Bone marrow (tissue), 2 donors: ENCODE measurements around the gene ZNF730.
"Not testable (repeated sequence)": the region's sequence is repeated elsewhere in the genome, so short reads cannot be mapped to it uniquely, and the experiment has no call there.

Experiments
- DNase-seq, 2 donors: peaks; one replicate each; lab custom pipeline; 2025; lab: John Stamatoyannopoulos, UW

The ZNF730 gene

GRCh38 chr19:23116802-23117571, at the start of gene ZNF730:
ZNF730 (plus strand) TSS chr19:23117025; CDS start chr19:23117174, 149 bp downstream.
- DNase-seq: peak; percentile 6 to 12

GRCh38 chr19:23070353-23071146, 46.3 kb upstream of the ZNF730 start:
- DNase-seq: no peak

- peak in 1 of 2 donors; percentile 1 for DNase-seq
Measured at GRCh38 chr19:23071147-23071511, 45.7 kb upstream of the ZNF730 start.

- peak; percentile 0 to 37 for DNase-seq
Measured at GRCh38 chr19:23075031-23075733, 41.6 kb upstream of the ZNF730 start.

GRCh38 chr19:23077776-23078175, 39.0 kb upstream of the ZNF730 start:
- not testable (repeated sequence) for DNase-seq

DNA sequence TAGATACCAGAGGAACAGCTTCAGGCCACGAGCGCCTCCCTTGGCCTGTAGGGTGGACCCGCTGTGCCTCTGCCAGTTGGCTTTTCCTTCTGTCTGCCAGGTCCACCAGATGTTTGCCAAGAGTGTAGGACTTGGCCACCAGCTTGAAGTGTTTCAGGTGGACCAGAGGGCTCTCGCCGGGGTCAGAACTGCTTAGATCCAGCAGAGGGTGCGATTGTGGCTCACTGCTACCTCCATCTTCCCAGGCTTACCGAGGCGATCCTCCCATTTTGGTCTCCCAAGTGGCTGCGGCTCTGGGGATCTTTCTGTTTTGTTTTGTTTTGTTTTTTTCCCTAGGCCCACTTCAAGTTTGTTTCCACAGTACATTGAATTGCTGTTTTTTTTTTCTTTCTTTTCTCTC, 23.0 kb upstream of the ZNF730 start:
- DNase-seq: no peak

GRCh38 chr19:23095418-23095817, 21.4 kb upstream of the ZNF730 start:
- no peak for DNase-seq

DNA sequence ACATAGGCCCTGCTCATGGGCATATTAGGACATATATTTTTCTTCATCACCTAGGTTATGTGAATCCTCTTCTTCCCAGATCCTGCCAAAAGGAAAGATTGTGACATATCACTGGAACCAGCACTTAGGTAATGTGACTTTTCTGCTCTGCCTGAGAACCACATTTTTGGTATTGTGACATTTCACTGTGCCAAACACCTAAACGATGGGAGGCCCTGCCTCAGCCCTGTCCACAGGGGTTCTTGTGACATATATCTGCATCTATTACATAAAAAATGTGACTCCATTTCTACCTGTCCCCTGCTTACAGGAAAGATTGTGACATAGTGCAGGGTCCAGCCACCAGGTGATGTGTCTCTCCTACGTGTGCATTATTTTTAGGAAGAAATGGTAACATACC, 18.5 kb upstream of the ZNF730 start:
- no peak for DNase-seq

- no peak for DNase-seq
Measured at GRCh38 chr19:23098988-23099387, 17.8 kb upstream of the ZNF730 start.

DNA sequence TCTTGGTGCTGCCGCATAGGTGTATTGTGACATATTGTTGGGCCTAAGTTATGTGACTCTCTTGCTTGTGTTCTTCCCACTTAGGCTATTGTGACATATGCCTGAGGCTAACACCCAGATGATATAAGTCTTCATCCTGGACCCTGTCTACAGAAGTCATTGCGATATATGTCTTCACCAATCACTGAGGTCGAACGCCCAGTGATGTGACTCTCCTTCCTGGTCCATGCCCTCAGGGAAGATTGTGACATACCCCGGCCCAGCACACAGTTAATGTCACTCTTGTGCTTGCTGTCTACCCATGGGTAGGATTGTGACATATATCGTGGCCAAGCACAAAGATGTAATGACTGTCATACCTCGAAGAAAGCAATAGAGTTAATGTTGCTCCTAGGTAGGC, 16.9 kb upstream of the ZNF730 start:
- no peak for DNase-seq

- DNase-seq: no peak
Measured at GRCh38 chr19:23101241-23101640, 15.6 kb upstream of the ZNF730 start.

DNA sequence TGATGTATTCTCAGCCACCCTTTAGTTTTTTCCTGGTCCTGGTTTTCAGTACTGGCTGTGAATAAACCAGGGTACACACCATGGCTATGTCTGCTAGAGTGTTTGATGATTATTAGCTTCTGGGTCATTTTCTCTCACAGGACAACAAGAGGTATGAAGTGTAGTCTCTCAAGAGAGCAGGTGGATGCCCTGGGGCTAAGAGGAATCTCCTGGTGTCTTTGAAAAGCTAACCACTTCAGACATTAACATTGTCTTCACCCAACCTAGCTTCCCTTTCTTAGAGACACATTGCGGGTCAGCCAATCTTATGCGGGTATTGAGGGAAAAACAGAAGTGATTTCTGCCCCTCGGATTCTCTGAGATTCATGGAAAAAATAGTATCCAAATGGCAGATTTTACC, 1.6 kb downstream of the ZNF730 start:
- no peak for DNase-seq

- not testable (repeated sequence) for DNase-seq
Measured at GRCh38 chr19:23134211-23134610, 17.4 kb downstream of the ZNF730 start.

DNA sequence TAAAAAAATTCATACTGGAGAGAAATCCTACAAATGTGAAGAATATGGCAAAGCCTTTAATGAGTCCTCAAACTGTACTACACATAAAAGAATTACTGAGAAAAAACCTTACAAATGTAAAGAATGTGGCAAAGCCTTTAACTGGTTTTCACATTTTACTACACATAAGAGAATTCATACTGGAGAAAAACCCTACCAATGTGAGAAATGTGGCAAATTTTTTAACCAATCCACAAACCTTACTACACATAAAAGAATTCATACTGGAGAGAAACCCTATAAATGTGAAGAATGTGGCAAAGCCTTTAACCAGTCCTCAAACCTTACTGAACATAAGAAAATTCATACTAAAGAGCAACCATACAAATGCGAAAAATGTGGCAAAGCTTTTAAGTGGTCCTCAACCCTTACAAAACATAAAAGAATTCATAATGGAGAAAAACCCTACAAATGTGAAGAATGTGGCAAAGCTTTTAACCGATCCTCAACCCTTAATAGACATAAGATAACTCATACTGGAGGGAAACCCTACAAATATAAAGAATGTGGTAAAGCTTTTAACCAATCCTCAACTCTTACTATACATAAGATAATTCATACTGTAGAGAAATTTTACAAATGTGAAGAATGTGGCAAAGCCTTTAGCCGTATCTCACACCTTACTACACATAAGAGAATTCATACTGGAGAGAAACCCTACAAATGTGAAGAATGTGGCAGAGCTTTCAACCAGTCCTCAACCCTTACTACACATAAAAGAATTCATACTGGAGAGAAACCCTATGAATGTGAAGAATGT, 29.0 kb downstream of the ZNF730 start:
- DNase-seq: no peak

- no peak for DNase-seq
Measured at GRCh38 chr19:23160766-23161165, 43.9 kb downstream of the ZNF730 start.

- DNase-seq: not testable (repeated sequence)
Measured at GRCh38 chr19:23168286-23168685, 51.5 kb downstream of the ZNF730 start.

- DNase-seq: no peak
Measured at GRCh38 chr19:23183251-23183650, 66.4 kb downstream of the ZNF730 start.

DNA sequence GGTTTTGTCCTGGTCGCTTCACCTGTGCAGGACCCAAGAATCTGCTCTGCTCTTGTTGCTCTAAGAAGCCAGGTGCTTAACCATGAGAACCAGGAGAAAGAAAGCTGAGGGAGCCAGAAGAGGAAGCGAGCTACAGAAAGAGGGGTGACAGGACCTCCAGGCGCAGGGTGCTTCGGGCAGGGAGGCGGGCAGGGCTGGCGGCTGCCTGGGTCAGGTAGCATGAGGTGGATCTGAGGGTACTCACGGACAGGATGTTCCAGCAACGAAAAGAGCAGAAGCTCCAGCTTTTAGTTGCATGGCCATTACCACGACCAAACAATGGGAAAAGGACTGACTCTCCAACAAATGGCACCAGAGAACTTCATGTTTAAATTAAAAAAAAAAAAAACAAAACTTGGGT, 73.5 kb downstream of the ZNF730 start:
- DNase-seq: no peak
